Medulla oblongata (tissue), 1 donor: ENCODE measurements around the gene FLNA.

ENCODE experiments used
- DNase-seq: peaks from one replicate; pipeline ENCODE4 v3.0.0-alpha.2; 2015; ENCODE audit errors: extremely low spot score

FLNA gene

GRCh38 chrX:154378059-154378798 lies 3.8 kb upstream of the FLNA start:
- no peak for DNase-seq

- DNase-seq, result no peak
These were observed 2.3 kb upstream of the FLNA start for GRCh38 chrX:154376774-154377173.

GRCh38 chrX:154375156-154375504 lies 696 bp upstream of the FLNA start:
- DNase-seq, result no peak

DNA sequence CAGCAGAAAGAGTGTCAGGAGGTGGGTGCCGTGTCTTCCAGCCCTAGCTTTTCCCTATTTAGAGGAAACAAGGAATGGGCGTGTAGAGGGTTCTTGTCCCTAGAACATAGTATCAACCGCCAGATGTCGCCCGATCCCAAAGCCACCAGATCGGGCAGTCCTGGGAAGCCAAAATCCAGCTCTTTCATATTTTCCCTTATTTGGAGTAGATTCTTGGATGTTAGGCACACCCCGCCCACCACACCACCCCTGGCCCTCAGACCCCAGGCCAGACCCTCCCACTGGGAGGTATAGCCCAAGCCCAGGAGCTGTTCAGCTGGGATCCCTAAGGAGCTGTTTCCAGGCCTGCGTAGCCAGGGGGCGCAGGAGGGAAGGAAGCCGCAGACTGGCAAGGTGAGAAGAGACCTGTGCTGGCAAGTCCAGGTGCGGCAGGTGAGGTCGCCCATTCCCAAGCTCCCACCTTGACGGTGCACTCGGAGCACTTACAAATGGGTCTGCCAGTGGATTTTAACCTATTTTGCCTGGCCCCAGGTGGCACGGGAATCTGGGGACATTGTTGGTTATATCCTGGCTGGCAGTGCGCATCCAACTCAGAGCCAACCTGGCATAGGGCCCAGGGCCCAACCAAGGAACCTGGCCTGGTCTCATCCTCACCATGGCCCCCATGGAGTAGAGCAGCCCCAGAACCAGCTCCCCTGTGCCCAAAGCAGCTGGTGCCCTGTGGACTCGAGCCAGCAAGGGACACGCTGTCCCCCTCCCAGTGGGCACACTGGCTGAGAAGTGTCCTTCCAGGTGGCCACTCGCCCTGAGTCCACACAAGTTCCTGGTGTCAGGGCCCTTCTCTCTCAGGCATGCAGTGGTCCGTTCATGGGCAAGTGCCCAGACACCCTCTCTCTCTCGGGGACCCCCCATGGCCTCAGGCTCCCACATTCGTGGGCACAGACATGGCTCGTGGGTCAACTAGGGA lies 811 bp downstream of the FLNA start:
- peak; percentile 66 for DNase-seq

DNA sequence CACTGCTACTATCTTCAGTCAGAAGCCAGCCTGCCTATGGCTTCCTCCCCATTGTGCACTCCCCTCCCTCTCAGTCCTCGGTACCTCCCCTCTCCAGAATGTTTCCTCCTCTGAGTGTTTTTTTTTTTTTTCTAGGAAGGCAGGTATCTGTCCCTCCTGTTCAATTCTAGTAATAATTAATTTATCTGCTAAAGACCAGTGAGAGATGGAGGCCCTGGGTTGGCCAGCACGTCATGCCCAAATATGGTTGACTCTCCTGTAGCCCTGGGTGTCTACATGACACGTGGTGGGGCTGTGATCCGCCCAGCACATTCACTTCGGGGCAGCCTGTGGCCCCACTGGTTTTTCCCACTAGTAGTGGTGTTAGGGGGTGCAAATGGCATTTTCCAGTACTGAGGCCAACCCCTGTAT lies 1.8 kb downstream of the FLNA start:
- DNase-seq, result no peak

- no peak for DNase-seq
These were observed 2.6 kb downstream of the FLNA start for GRCh38 chrX:154371789-154372300.

DNA sequence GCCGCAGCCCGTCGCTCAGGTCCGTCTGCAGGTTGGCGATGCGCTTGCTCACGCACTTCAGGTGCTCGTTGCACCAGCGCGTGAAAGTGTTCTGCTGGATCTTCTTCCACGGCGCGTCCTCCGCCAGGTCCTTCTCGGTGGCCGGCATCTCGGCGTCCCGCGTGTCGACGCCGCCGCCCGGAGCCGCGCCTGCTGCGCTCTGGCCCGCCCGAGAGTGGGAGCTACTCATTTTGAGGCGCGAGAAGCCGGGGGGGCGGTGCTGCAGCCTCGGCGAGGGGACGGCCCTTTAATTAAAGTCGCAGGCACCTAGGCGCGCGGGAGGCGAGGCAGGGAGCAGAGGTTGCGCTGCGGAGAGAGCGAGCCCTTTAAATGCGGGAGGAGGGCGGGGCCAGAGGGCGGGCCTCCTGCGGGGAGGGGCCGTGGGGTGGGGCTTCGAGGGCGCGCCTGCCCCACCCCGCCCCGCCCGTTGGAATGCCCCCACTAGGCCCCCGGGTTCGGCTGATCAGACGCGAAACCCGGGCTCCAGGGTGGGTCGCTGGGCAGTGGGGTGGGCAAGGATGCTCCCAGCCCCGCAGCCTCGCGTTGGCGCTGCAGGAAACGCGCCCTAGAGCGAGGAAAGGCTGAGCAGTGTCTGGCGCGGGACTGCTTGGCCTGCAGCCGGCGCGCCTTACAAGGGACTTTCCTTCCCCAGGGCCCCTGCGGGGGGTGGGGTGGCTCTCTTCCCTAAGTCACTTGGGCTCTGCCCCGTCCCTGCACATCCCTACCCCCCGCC lies 3.2 kb downstream of the FLNA start:
- peak; percentile 90 for DNase-seq

- no peak for DNase-seq
These were observed 4.0 kb downstream of the FLNA start for GRCh38 chrX:154370300-154371016.

DNA sequence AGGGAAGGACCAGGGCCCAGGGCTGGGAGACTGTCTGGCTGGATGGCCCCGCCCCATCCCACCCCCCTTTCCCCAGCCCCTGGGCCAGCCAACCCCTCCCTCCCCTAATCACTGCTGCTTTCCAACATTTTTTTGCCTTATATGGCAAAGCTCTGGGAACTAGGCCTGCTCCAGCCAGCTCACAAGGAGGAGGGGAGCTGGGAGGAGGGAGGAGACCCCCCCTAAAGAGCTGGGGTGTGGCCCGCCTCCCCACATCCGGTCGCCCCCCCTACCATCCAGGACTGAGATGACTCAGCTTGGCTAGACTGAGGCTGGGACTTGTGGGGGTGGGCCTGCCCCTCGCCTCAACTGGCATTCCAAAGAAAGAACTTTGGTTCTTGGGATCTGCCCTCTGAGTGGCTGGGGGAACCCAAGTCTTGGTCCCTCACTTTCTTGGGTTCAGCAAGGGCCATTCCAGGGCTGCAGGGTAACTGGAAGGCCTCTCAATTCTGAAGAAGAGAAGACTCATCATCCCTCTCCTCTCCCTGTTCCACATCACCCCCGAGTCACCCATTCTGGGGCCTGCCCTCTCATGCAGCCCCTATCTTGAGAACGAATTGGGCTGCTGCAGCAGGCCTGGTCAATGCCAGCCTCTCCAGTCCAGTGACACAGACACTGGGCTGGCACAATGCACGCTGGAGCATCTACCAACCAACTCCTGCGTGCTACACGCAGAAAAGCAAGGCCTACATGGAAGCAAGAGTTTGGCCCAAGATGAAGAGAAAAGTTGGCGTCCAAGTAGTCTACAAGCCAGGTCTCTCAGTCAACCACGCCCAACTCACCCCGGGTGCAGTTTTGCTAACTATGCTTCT lies 4.8 kb downstream of the FLNA start:
- DNase-seq, result peak; percentile 63

DNA sequence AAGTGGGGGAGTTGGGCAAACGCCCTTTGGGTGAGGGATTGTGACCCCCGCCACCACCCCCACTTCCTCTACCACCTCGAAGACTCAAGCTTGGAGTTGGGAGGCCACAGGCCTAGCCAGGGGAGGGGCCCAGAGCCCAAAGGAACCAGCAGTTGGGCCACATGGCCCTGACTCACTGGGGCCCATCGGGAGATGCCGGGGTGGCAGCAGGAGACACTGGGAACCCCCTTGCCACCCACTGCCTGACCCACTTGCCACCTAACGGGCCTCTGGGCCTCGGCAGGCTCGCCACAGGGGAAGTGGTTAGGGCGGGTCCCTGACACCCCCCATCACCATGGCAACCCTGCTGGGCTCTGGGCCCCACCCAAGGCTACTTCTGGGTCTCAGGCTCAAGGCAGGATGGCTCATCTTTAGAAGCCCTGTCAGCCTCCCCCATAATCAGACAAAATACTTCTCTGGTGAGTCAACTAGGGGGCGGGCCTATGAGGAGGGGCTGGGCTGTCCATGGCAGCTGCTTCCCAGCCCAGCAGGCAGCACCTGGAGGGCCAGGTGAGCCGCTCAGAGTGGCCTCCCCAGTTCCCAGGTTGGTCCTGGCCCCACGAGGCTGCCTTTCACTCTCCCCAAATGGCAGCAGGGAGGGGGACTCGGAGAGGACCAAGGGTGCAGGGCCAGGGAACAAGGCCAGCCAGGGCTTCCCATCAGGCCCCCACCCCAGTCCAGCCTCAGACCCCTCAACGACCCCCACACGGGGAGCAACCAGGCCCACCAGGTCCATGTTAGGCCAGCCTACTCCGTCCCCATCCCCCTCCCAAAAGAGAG lies 5.6 kb downstream of the FLNA start:
- DNase-seq, result no peak

GRCh38 chrX:154367474-154368308 lies 6.7 kb downstream of the FLNA start:
- no peak for DNase-seq

DNA sequence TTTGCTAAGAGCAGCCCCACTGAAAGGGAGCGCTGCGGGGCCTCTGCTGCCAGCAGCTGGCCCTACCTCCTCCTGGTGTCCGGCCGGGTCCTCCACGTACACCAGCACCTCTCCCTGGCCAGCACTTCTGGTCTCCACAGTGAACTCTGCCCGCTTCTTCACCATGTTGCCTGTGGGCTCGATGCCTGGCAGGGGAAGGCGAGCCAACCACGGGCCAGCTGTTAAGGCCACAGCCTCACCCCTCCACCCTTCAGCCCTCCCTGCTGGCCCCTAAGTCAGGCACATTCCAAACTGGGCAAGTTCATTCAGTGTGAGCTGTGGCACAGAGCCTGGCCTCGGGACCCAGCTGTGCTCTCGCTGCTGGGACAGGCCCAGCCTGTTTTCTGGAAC lies 7.8 kb downstream of the FLNA start:
- peak; percentile 50 for DNase-seq

- DNase-seq, result no peak
These were observed 8.3 kb downstream of the FLNA start for GRCh38 chrX:154365997-154366665.

DNA sequence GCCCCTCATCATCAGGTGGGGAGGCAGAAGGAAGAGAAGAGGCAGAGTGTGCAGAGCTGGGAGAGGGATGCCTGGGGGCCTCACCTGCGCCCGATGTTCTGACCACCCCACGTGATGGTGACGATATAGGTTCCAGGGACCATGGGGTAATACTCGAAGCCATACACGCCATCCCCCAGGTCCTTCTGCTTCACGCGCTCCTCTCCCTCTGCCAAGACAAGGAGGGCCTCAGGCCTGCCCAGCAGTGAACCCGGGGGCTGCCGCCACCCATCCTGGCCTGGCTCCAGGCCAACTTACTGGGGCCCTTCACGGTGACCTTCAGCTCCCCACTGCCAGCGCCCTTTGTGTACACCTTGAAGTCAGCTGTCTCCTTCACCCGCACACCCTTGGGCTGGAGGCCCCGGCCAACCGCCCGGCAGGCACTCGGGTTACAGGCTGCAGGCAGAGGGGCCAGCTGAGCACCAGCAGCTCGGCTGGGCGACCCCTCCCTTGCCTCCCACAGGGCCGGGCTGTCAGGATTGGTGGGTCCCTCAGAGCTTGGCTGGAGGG lies 9.3 kb downstream of the FLNA start:
- no peak for DNase-seq

DNA sequence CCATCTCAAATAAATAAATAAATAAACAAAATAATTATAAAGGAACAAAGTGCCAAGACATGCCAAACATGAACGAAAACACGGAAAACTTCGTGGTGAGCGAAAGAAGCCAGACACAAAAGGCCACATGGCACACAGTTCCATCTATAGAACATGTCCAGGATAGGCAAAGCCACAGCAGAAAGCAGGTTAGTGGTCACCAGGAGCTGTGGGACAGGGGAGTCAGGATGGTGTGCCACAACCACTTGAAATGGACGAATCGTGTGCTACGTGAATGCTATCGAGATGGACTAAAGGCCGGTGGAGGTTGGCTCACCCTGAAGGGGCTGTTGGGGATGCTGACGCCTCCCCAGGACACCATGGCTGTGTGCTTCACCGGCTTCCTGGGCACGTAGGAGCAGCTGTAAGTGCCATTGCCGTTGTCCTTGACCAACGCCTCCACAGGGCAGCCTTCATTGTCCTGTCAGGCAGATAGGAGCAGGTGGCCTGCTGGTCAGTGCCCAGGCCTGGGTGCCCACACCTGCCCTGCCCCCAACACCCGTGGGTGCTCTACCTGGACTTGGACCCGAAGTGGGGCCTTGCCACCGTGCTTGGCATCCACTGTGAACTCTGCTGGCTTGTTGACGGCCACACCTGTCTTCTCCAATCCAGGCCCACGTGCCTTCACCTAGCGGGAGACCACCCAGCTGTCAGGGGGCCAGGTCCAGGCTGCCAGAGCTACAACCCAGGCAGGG lies 10.6 kb downstream of the FLNA start:
- no peak for DNase-seq

DNA sequence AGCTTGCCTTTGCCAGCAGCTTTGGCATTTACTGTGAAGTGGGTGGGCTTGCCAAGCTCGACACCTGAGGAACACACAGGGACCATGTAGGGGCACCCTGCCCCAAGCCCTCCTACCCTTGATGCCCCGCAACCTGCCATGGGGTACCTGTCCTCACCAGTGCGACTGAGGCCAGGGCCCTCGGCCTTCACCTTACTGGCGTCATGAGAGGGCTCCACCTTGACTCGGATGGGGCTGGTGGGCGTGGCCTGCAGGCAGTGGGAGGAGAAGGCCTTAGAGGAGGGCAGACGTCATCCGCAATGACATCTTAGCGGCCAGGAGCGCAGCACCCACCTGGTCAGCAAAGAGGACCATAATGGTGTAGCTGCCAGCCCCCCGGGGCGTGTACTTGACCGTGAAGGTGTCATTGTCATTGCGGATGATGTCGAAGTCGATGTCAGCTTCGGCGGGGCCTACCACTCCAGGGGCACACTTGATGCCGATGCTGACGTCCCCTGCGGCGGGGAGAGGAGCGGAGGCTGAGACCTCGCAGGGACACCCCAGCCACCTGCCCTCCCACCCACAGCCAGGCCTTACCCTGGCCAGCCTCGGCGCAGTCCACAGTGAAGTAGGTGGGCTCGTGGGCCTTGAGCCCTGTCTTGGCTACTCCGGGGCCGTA lies 12.2 kb downstream of the FLNA start:
- DNase-seq, result no peak
